A673 (cell line): ENCODE data around the gene ZNF135. TPM values are rescaled to one million over a fixed set of nuclear protein-coding genes. Genes with fewer than 3 reads are reported as not detected.

Experiments
- BruUV-seq: library from RNA; stranded (reverse); fragments of 400-500 nt; replicated peaks from 2 replicates; lab custom pipeline; 2021; lab: Mats Ljungman, UMichigan
- CTCF ChIA-PET: fragments of 300-600 bp; sonication (Branson Sonifier 250); formaldehyde crosslinking; loops from one replicate; lab custom pipeline; 2022; ENCODE audit warnings: antibody characterized with exemption; lab: Charles Lee
- POLR2A ChIA-PET: fragments of 300-600 bp; sonication (Branson Sonifier 250); formaldehyde crosslinking; loops from one replicate; lab custom pipeline; 2022; ENCODE audit warnings: antibody characterized with exemption; ENCODE audit not compliant: low non-redundant PET; lab: Charles Lee
- DNase-seq: peaks from one replicate; pipeline ENCODE4 v3.0.0-alpha.2; 2015; ENCODE audit warnings: low spot score
- H3K27ac ChIP-seq: fragments of 200-600 bp; sonication (generic); 2 replicates; pipeline ENCODE4 v1.5.1; 2016; ENCODE audit warnings: mixed run types, low read depth, mild to moderate bottlenecking, mixed read lengths, antibody characterized with exemption, low read length; ENCODE audit not compliant: poor library complexity, severe bottlenecking
- H3K27me3 ChIP-seq: fragments of 200-600 bp; sonication (generic); replicated peaks from 2 replicates; pipeline ENCODE4 v1.6.1; 2017; ENCODE audit warnings: mixed run types, low read depth, mild to moderate bottlenecking, mixed read lengths, antibody characterized with exemption, low read length; ENCODE audit not compliant: insufficient read depth, poor library complexity
- H3K36me3 ChIP-seq: fragments of 200-600 bp; sonication (generic); 2 replicates; pipeline ENCODE4 v1.6.1; 2016; ENCODE audit warnings: mixed run types, mild to moderate bottlenecking, mixed read lengths, antibody characterized with exemption, low read length; ENCODE audit not compliant: insufficient read depth, poor library complexity, severe bottlenecking
- H3K4me1 ChIP-seq: fragments of 200-600 bp; sonication (generic); 2 replicates; pipeline ENCODE4 v1.6.1; 2017; ENCODE audit warnings: mixed run types, mild to moderate bottlenecking, mixed read lengths, antibody characterized with exemption, low read length; ENCODE audit not compliant: insufficient read depth, poor library complexity, severe bottlenecking
- H3K4me3 ChIP-seq: fragments of 200-600 bp; sonication (generic); 2 replicates; pipeline ENCODE4 v1.5.1; 2016; ENCODE audit warnings: low read depth, mixed run types, mild to moderate bottlenecking, mixed read lengths, low read length; ENCODE audit not compliant: poor library complexity, severe bottlenecking
- H3K9me3 ChIP-seq: fragments of 200-600 bp; sonication (generic); 2 replicates; pipeline ENCODE4 v1.6.1; 2016; ENCODE audit warnings: mixed run types, low read depth, mild to moderate bottlenecking, mixed read lengths, antibody characterized with exemption, low read length; ENCODE audit not compliant: poor library complexity, severe bottlenecking
- EZH2 ChIP-seq: fragments of 200-600 bp; sonication (generic); IDR thresholded peaks from 2 replicates; pipeline ENCODE4 v1.6.1; 2017; ENCODE audit warnings: borderline replicate concordance, low read depth, mild to moderate bottlenecking, mixed read lengths, antibody characterized with exemption, low read length; ENCODE audit not compliant: poor library complexity, severe bottlenecking
- intact Hi-C: fragments of 100-400 bp; cut with micrococcal nuclease; formaldehyde crosslinking; loops from one replicate; pipeline ENCODE4 v1.10.0; 2022; ENCODE audit not compliant: unreplicated experiment
- total RNA-seq: library from RNA; stranded (reverse); gene quantifications from 2 replicates; pipeline ENCODE4 v1.2.3, GENCODE V29; 2021
- TF ChIP-seq, protein P1 (sequence below): fragments of 300-800, 200-600 bp; sonication (generic); conservative IDR thresholded peaks from 2 replicates; pipeline ENCODE4 v1.5.1; 2017; ENCODE audit warnings: low read depth, mild to moderate bottlenecking, antibody characterized with exemption, low read length, moderate library complexity, mixed read lengths

Gene ZNF135
- total RNA-seq, 1 experiment from 2014 or later = 7.0 TPM

DNA sequence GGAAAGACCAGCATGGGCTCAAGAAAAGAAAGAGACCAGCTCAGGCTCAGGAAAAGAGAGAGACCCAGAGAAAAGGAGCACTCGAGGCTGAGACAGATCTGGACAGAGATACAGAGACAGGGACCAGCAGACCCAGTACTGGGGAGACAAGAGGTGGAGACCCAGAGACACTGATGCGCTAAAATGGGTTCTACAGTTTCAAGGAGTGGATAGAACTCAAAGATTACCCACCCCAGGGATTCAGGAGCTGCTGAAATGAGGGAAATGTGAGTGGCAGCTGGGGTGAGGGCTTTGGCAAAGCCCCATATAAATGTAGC is 39.6 kb downstream of the ZNF135 start:
- TF ChIP-seq, protein P1, sequence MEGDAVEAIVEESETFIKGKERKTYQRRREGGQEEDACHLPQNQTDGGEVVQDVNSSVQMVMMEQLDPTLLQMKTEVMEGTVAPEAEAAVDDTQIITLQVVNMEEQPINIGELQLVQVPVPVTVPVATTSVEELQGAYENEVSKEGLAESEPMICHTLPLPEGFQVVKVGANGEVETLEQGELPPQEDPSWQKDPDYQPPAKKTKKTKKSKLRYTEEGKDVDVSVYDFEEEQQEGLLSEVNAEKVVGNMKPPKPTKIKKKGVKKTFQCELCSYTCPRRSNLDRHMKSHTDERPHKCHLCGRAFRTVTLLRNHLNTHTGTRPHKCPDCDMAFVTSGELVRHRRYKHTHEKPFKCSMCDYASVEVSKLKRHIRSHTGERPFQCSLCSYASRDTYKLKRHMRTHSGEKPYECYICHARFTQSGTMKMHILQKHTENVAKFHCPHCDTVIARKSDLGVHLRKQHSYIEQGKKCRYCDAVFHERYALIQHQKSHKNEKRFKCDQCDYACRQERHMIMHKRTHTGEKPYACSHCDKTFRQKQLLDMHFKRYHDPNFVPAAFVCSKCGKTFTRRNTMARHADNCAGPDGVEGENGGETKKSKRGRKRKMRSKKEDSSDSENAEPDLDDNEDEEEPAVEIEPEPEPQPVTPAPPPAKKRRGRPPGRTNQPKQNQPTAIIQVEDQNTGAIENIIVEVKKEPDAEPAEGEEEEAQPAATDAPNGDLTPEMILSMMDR = no peak
- no peak for TF ChIP-seq EZH2
- BruUV-seq = TSS peak; percentile 93
- no peaks in the 10 kb centered on the region for H3K27me3 ChIP-seq
- DNase-seq = no peak
- ChIA-PET CTCF (no interaction called here), POLR2A (no interaction called here)
- no peaks in the 10 kb centered on the region for H3K4me1 ChIP-seq
- H3K36me3 ChIP-seq = no peaks in the 10 kb centered on the region
- peak overlapping the region; percentile 78 for H3K4me3 ChIP-seq
- peaks cover 32% of the 10 kb centered on the region for H3K9me3 ChIP-seq
- H3K27ac ChIP-seq = peak overlapping the region; percentile 81
- intact Hi-C loops = no loop called here

DNA sequence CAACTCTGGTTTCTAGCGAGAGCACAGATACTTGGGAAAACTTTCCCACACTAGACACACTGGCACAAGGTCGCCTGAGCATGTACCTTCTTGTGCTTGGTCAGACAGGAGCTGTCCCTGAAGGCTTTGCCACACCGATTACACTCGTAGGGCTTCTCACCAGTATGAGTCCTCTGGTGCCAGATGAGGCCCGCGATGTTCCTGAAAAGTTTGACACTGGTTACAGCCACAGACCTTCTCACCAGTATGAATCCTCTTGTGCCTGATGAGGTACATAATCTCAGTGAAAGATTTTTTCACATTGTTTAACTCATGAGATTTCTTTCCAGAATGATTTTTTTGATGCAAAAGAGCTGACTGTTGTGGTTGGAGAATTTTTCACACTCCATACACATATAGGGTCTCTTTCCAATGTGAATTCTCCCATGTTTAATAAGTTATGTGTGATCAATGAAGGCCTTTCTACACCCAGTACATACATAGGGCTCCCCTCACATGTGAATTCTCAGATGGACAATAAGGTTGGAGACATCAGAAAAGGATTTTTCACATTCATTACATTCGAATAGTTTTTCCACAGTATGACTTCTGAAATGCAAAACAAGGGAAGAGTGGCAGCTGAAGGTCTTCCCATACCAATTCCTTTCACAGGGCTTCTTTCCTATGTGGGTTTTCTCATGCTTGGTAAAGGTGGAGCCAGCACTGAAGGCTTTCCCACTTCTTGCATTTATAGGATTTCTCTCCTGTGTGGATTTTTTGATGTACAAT is 48.9 kb downstream of the ZNF135 start:
- CTCF ChIA-PET = no interaction called here

DNA sequence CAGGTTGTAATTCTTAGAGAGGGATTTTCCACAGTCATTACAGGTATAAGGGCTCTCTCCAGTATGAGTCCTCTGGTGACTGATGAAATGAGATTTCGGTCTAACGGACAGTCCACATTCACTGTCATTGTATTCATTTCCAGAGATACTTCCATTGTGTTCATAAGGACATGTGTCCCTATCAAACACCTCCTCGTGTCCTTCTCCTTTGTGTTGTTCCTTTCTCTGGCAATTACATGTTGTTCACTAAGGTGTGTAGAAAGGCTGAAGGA is 49.4 kb downstream of the ZNF135 start:
- BruUV-seq = no TSS peak
- TF ChIP-seq EZH2 = no peak
- TF ChIP-seq, protein P1 = no peak
- H3K4me3 ChIP-seq = no peak overlapping the region
- peaks cover 63% of the 10 kb centered on the region for H3K9me3 ChIP-seq
- POLR2A ChIA-PET = no interaction called here
- intact Hi-C loops = no loop called here
- CTCF ChIA-PET = no interaction called here
- no peak overlapping the region for H3K27ac ChIP-seq
- no peaks in the 10 kb centered on the region for H3K36me3 ChIP-seq
- no peaks in the 10 kb centered on the region for H3K4me1 ChIP-seq
- DNase-seq = no peak
- H3K27me3 ChIP-seq = no peaks in the 10 kb centered on the region

More for the DNA sequence above, 48.9 kb downstream of the ZNF135 start:
- Histone ChIP-seq H3K27ac (no peak overlapping the region), H3K27me3 (no peaks in the 10 kb centered on the region), H3K4me3 (no peak overlapping the region), H3K9me3 (peaks cover 65% of the 10 kb centered on the region), H3K4me1 (no peaks in the 10 kb centered on the region), H3K36me3 (no peaks in the 10 kb centered on the region)
- POLR2A ChIA-PET = no interaction called here
- TF ChIP-seq EZH2 = no peak
- TF ChIP-seq, protein P1 = no peak
- no TSS peak for BruUV-seq
- intact Hi-C loops = no loop called here
- DNase-seq = no peak
